Spleen (tissue), 13 donors: ENCODE measurements around the gene ERCC6L. TPM values are rescaled to one million over a fixed set of nuclear protein-coding genes. Genes with fewer than 3 reads are reported as not detected.
A peak's percentile ranks its signal among the peaks of the same experiment; 100 is the strongest.

ENCODE experiments used
- DNase-seq: peaks from one replicate; pipeline ENCODE4 v3.0.0-alpha.2; 2020
- H3K27ac ChIP-seq, 8 donors: fragments of 200-600 bp; sonication (generic) in 7 of 8; 1 replicate in 4 of 8; 2 replicates in 4 of 8; pipeline versions ENCODE4 v1.5.0 to v1.8.0; 2016 to 2021; ENCODE audit warnings: inconsistent platforms in 4 of 8, mild to moderate bottlenecking in 4 of 8, moderate library complexity in 1 of 8
- H3K27me3 ChIP-seq, 7 donors: fragments of 200-600 bp; sonication (generic) in 6 of 7; replicated peaks in 1 of 7; 1 replicate in 4 of 7; 2 replicates in 3 of 7; pipeline versions ENCODE4 v1.5.0 to v1.8.0; 2016 to 2021; ENCODE audit warnings: inconsistent platforms in 3 of 7, mild to moderate bottlenecking in 1 of 7
- H3K36me3 ChIP-seq, 6 donors: fragments of 200-600 bp; sonication (generic) in 5 of 6; 1 replicate in 4 of 6; 2 replicates in 2 of 6; pipeline versions ENCODE4 v1.5.0 to v1.8.0; 2016 to 2021; ENCODE audit warnings: inconsistent platforms in 2 of 6
- H3K4me1 ChIP-seq, 6 donors: fragments of 200-600 bp; sonication (generic) in 5 of 6; 1 replicate in 3 of 6; 2 replicates in 3 of 6; pipeline versions ENCODE4 v1.5.0 to v1.8.0; 2016 to 2021; ENCODE audit warnings: inconsistent platforms in 3 of 6
- H3K4me3 ChIP-seq, 8 donors: fragments of 200-600 bp; sonication (generic) in 7 of 8; 1 replicate in 4 of 8; 2 replicates in 4 of 8; pipeline versions ENCODE4 v1.5.0 to v1.8.0; 2016 to 2021; ENCODE audit warnings: inconsistent platforms in 4 of 8, mild to moderate bottlenecking in 4 of 8, moderate library complexity in 2 of 8
- H3K9me3 ChIP-seq, 8 donors: fragments of 200-600 bp; sonication (generic) in 7 of 8; 1 replicate in 4 of 8; 2 replicates in 4 of 8; pipeline versions ENCODE4 v1.5.0 to v1.8.0; 2016 to 2021; ENCODE audit warnings: inconsistent platforms in 4 of 8
- CTCF ChIP-seq, 11 experiments: fragments of 200-600 bp in 7 of 11; fragments of 450-650 bp in 4 of 11; sonication (generic) in 4 of 11; IDR thresholded peaks in 8 of 11; conservative IDR thresholded peaks in 3 of 11; 1 replicate in 7 of 11; 2 replicates in 4 of 11; pipeline versions ENCODE4 v1.4.0 to v1.8.0; 2016 to 2021; ENCODE audit warnings: antibody characterized with exemption in 11 of 11, inconsistent platforms in 4 of 11, mild to moderate bottlenecking in 1 of 11
- POLR2A ChIP-seq, 3 donors: fragments of 450-650 bp; IDR thresholded peaks; one replicate each; pipeline ENCODE4 v1.5.1; 2017; ENCODE audit warnings: antibody characterized with exemption in 3 of 3, mild to moderate bottlenecking in 1 of 3
- POLR2AphosphoS5 ChIP-seq, 3 donors: sonication (generic); formaldehyde crosslinking; IDR thresholded peaks; one replicate each; pipeline ENCODE4 v1.5.1; 2017; ENCODE audit warnings: antibody characterized with exemption in 3 of 3
- WGBS, 5 donors: extraction: QIAGEN DNeasy Blood & Tissue Kit in 3 of 5; methylation state at CpG; one replicate each; pipeline versions ENCODE4 v1.1.5 to v1.1.7; 2013 to 2018; 5-methylcytosine and 5-hydroxymethylcytosine counted together
- intact Hi-C: fragments of 100-400 bp; cut with DNase I; formaldehyde crosslinking; loops from one replicate; pipeline ENCODE4 v1.15.0; 2023; ENCODE audit warnings: low total_unique reads
- long read RNA-seq, 2 donors: transcript quantifications; one replicate each; lab custom pipeline, GENCODE V29; 2026
- polyA plus RNA-seq, 3 donors: library from polyadenylated mRNA; stranded (reverse); fragments of 200-250 nt; gene quantifications; one replicate each; pipeline ENCODE4 v1.2.1, GENCODE V29; 2013
- total RNA-seq, 7 donors: library from RNA; depleted of rRNA in 3 of 7; stranded (reverse); fragments of >200 nt in 3 of 7; fragmentation: NEBNext Ultra II Directional in 4 of 7; extraction: Animal tissue kit (Norgen Biotek cat#: 25700) in 4 of 7; gene quantifications; one replicate each; pipeline versions ENCODE4 v1.1.0 to v1.2.1, GENCODE V29; 2016 to 2021
- donor health status: healthy with polysubstance abuse.
- donor health status: DM: no; HTN: no; CAD: no; lungs with moderate emphysema.
- donor health status: DM: no; HTN: no; CAD: no.
- donor health status: Bipolar disorder and iron deficiency.
- donor health status: healthy.
- donor health status: DM: no; HTN: no; CAD: no.
- donor health status: DM: yes; HTN: yes; CAD: no.

The ERCC6L gene, protein sequence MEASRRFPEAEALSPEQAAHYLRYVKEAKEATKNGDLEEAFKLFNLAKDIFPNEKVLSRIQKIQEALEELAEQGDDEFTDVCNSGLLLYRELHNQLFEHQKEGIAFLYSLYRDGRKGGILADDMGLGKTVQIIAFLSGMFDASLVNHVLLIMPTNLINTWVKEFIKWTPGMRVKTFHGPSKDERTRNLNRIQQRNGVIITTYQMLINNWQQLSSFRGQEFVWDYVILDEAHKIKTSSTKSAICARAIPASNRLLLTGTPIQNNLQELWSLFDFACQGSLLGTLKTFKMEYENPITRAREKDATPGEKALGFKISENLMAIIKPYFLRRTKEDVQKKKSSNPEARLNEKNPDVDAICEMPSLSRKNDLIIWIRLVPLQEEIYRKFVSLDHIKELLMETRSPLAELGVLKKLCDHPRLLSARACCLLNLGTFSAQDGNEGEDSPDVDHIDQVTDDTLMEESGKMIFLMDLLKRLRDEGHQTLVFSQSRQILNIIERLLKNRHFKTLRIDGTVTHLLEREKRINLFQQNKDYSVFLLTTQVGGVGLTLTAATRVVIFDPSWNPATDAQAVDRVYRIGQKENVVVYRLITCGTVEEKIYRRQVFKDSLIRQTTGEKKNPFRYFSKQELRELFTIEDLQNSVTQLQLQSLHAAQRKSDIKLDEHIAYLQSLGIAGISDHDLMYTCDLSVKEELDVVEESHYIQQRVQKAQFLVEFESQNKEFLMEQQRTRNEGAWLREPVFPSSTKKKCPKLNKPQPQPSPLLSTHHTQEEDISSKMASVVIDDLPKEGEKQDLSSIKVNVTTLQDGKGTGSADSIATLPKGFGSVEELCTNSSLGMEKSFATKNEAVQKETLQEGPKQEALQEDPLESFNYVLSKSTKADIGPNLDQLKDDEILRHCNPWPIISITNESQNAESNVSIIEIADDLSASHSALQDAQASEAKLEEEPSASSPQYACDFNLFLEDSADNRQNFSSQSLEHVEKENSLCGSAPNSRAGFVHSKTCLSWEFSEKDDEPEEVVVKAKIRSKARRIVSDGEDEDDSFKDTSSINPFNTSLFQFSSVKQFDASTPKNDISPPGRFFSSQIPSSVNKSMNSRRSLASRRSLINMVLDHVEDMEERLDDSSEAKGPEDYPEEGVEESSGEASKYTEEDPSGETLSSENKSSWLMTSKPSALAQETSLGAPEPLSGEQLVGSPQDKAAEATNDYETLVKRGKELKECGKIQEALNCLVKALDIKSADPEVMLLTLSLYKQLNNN
- total RNA-seq (1 to 10 TPM in 2 of 7 donors, under 1 TPM in 5; 0.39 to 1.4 (median 0.80) TPM), polyA plus RNA-seq (under 1 TPM; 0.30 to 0.86 (median 0.35) TPM)
- long read RNA-seq, donor 1, full-length matches to known transcripts = 1 of 1 reads
- long read RNA-seq, donor 1, partial matches to known transcripts = 0 of 1 reads
- long read RNA-seq, donor 1, other reads (novel, unspliced or antisense) = 0 of 1 reads
- long read RNA-seq, donor 2 = 0 reads

GRCh38 chrX:72238721-72239475 lies at the start of gene ERCC6L:
TSS of gene ERCC6L (minus strand) at chrX:72239027. CDS start at chrX:72238911, 116 bp downstream.
- TF ChIP-seq CTCF (IDR thresholded peaks at IDR 0.05 in 8 of 11, conservative IDR thresholded peaks at IDR 0.05 in 3 of 11) = no peak
- peak; percentile 75 to 87 (median 84) for TF ChIP-seq POLR2AphosphoS5 (IDR thresholded peaks at IDR 0.05)
- no peak for TF ChIP-seq POLR2A (IDR thresholded peaks at IDR 0.05)
- 3 to 43% (median 9%) methylated on average over 16 to 59 of the region's 59 CpGs for WGBS, 5 donors
- peaks cover 0 to 7% (median 2%) of the 10 kb centered on the region in 6 donors for H3K4me1 ChIP-seq
- H3K4me3 ChIP-seq = peak within 1 kb of the TSS in 7 of 8 donors; percentile 15 to 65 (median 33)
- H3K27me3 ChIP-seq = no peaks in the 10 kb centered on the region
- no peaks in the 10 kb centered on the region for H3K9me3 ChIP-seq
- no peaks in the 10 kb centered on the region for H3K36me3 ChIP-seq
- intact Hi-C loops = no loop called here
- H3K27ac ChIP-seq = peak within 1 kb of the TSS in 7 of 8 donors; percentile 2 to 60 (median 40)
- DNase-seq = peak; percentile 95

GRCh38 chrX:72282302-72282701 lies 43.5 kb upstream of the ERCC6L start:
- no peak for TF ChIP-seq POLR2A (IDR thresholded peaks at IDR 0.05)
- no peak for TF ChIP-seq CTCF (IDR thresholded peaks at IDR 0.05 in 8 of 11, conservative IDR thresholded peaks at IDR 0.05 in 3 of 11)
- TF ChIP-seq POLR2AphosphoS5 (IDR thresholded peaks at IDR 0.05) = no peak

GRCh38 chrX:72280321-72280845 lies 41.6 kb upstream of the ERCC6L start:
- peaks cover 8 to 12% (median 9%) of the 10 kb centered on the region in 6 donors for H3K4me1 ChIP-seq
- peaks cover 0 to 6% (median 3%) of the 10 kb centered on the region in 6 donors for H3K36me3 ChIP-seq
- WGBS, 5 donors = 76 to 86% (median 82%) methylated on average over 5 of the region's 5 CpGs
- intact Hi-C loops = no loop called here
- no peak overlapping the region for H3K4me3 ChIP-seq
- no peak overlapping the region for H3K27ac ChIP-seq
- H3K27me3 ChIP-seq = peaks cover 0 to 8% (median 0%) of the 10 kb centered on the region in 7 donors
- H3K9me3 ChIP-seq = no peaks in the 10 kb centered on the region
- DNase-seq = no peak
- TF ChIP-seq POLR2AphosphoS5 (IDR thresholded peaks at IDR 0.05) (no peak), POLR2A (IDR thresholded peaks at IDR 0.05) (no peak), CTCF (IDR thresholded peaks at IDR 0.05 in 8 of 11, conservative IDR thresholded peaks at IDR 0.05 in 3 of 11) (no peak)

More at GRCh38 chrX:72282302-72282701, 43.5 kb upstream of the ERCC6L start:
- H3K4me1 ChIP-seq = no peaks in the 10 kb centered on the region
- no peaks in the 10 kb centered on the region for H3K9me3 ChIP-seq
- H3K27ac ChIP-seq = no peak overlapping the region
- peaks cover 0 to 21% (median 0%) of the 10 kb centered on the region in 7 donors for H3K27me3 ChIP-seq
- DNase-seq = no peak
- intact Hi-C loops = no loop called here
- 92 to 100% (median 96%) methylated on average over 1 of the region's 1 CpG for WGBS, 5 donors
- no peaks in the 10 kb centered on the region for H3K36me3 ChIP-seq
- no peak overlapping the region for H3K4me3 ChIP-seq
